HG03280 (cell line): ENCODE data around the gene ATP6AP2.

ENCODE experiments used
- ATAC-seq: cut with Tn5 transposase; IDR thresholded peaks from one replicate; pipeline ENCODE4 v1.9.1; 2021; ENCODE audit warnings: mild to moderate bottlenecking, moderate library complexity; ENCODE audit not compliant: unreplicated experiment

Gene ATP6AP2

GRCh38 chrX:40632199-40632598 lies 51.4 kb downstream of the ATP6AP2 start:
- no peak for ATAC-seq

GRCh38 chrX:40637687-40638086 lies 56.9 kb downstream of the ATP6AP2 start:
- no peak for ATAC-seq

DNA sequence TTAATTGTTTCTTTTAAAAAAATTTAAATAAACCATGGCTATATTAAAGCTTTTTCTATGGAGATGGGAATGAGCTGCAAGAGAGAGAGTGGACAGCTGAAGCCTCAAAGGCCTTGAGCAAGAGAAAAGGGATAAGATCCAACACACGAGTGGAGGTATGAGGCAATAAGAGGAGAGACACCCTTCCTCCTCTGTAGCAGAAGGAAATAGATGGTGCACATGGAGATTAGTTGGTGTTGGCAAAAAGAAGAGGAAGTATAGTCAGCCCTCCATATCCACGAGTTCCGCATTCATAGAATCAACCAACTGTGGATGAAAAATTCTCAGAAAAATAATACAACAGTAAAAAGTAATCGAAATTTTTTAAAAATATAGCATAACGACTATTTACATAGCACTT lies 63.4 kb downstream of the ATP6AP2 start:
- no peak for ATAC-seq

DNA sequence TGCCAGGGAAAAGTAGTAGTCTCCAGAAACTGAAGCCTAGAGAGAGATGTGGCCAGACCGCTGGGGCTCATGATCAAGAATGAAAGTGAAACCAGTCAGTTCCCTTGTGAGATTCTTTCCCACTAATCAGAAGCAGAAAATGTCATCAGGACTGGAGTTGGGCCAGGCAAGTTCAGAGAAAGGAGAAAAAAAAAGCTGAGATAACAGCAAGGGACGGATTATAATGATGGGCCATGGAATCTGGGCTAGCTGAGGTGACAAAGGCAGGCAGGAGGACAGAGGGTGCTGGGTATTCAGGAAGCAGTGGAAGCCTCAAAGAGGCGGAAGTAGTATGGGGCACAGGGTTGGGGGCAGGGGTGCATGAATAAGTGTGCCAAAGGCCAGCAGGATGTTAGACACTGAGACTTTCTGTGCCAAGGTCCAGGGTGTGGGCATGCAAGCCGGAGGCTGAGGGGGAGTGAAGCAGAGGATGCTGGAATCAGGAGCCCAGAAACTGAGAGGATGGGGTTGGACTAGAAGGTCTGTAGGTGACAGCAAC lies 64.1 kb downstream of the ATP6AP2 start:
- no peak for ATAC-seq

- peak; percentile 14 for ATAC-seq
Observed at GRCh38 chrX:40646489-40647306, 65.9 kb downstream of the ATP6AP2 start.

DNA sequence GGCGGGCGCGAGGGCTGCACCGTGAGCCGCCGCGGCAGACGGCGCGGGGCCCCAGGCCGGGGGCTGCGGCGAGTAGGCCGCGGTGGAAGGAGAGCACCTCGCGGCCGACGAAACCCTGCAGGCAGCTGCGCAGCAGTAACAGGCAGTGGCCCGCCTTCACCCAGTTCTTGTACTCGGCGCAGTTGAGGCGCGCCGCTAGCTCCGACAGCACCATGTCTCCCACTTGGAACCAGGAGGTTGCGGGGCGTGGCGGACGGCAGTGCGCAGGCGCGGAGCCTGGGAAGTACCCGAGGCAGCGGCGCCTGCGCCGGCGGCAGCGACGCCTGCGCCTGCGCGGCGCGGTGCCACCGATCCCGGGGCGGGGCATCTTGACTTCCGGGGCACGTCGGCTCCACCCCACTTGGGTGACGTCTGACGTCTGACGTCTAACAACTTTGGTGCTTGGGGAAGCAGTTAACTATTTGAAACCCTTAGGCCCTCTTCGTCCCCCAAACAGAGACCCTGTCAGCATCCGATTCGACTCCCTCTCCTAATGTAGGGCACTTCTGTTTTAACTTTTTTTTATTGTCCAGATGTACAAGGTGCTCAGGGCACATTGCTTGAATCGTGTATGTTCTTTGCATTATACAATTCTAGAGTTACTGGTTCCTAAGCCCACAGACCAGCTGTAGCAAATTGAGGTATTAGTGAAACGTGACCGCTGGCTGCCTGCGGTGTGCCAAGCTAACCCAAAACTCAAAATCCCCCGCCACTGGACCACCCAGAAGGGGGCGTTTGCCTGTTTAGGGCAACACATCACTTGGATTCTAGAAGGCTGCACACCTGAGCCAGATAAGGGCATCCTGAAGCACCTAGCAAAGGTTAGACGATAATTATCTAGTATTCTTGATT lies 66.8 kb downstream of the ATP6AP2 start, which contains the start of gene CXorf38:
Gene CXorf38, minus strand, starts transcription at position 255 of the 891 bp plus-strand sequence. Its CDS starts 41 bp downstream, at position 214.
- ATAC-seq: peak; percentile 78

GRCh38 chrX:40651620-40652223 lies 71.0 kb downstream of the ATP6AP2 start:
- no peak for ATAC-seq

DNA sequence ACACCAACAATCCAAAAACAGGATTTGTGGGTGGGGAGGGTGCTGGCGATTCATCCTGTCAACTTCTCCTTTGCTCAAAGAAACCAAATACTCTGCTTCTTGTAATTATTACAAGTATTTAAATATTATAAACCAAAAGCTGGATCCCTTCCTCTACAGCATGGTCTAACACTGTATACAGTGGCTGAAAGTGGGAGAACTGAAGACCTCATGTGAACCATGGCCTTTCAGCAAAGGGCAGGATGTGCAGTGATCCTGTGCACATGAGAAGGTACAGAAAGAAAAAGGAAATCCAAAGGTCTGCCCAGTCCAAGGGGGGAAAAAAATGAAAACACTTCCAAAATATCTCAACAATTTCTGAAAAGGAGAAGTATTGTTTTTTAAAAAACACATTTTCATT lies 71.9 kb downstream of the ATP6AP2 start:
- no peak for ATAC-seq

GRCh38 chrX:40653535-40653934 lies 72.8 kb downstream of the ATP6AP2 start:
- ATAC-seq: no peak
